Spleen (tissue), 7 donors: ENCODE results near the gene WSCD1.

Experiments used
- CTCF ChIP-seq, 11 experiments: fragments of 200-600 bp in 7 of 11; fragments of 450-650 bp in 4 of 11; sonication (generic) in 4 of 11; IDR thresholded peaks in 8 of 11; conservative IDR thresholded peaks in 3 of 11; 1 replicate in 7 of 11; 2 replicates in 4 of 11; pipeline versions ENCODE4 v1.4.0 to v1.8.0; 2016 to 2021; ENCODE audit warnings: antibody characterized with exemption in 11 of 11, inconsistent platforms in 4 of 11, mild to moderate bottlenecking in 1 of 11
- POLR2AphosphoS5 ChIP-seq, 3 donors: sonication (generic); formaldehyde crosslinking; IDR thresholded peaks; one replicate each; pipeline ENCODE4 v1.5.1; 2017; ENCODE audit warnings: antibody characterized with exemption in 3 of 3
- donor health status: DM: no; HTN: no; CAD: no; lungs with moderate emphysema.
- donor health status: DM: no; HTN: no; CAD: no.
- donor health status: DM: no; HTN: no; CAD: no.

GRCh38 chr17:6162216-6162615 is 92.0 kb downstream of the WSCD1 start:
- TF ChIP-seq CTCF (IDR thresholded peaks at IDR 0.05 in 8 of 11, conservative IDR thresholded peaks at IDR 0.05 in 3 of 11) (no peak), POLR2AphosphoS5 (IDR thresholded peaks at IDR 0.05) (no peak)
